ENCODE data around the gene BARHL2.

Gene BARHL2

DNA sequence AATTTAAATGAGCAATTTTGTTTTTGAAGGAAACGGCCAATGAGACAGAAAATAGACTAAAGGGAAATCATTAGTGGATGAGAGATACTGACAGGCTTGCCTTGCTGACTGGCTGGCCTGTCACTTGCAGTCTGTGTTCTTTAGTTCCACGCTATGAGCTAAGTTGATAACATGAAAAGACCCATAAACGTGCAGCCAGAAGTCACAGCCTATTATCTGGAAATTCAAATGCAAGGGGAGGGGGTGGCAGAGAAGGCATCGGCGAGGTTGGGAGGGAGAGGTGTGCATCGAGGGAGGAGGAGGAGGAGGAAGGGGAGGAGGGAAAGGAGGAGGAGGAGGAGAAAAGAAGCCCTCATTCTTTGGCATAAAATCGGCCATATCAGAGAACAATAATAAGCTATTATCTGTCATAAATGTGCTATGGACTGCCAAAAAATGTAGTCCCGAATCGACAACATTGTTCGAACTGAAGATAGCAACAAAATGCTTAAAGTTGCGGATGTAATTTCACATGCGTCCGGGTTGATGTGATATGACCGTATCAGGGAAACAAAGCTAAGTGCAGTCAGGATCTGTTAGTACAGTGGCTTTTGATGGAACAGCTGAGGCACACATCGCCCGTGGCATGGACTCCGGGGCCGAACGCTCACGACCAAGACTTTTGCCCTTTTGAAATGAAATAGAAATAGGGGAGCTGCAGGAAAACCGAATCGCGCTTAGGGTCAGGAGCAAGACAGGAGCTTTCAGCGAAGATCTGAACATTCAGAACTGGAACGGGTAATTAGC lies 11.6 kb upstream of the BARHL2 start:
- Mint-ChIP-seq H3K4me3 (peak overlapping the region; percentile 25 to 36), H3K27me3 (peaks cover 88 to 95% of the 10 kb centered on the region in 2 donors), H3K27ac (peak overlapping the region; percentile 80), H3K9me3 (peaks cover 3 to 11% of the 10 kb centered on the region in 2 donors), H3K4me1 (peaks cover 35 to 44% of the 10 kb centered on the region in 2 donors), H3K36me3 (peaks cover 12 to 18% of the 10 kb centered on the region in 2 donors)
- ATAC-seq (replicated peaks) (no peak), DNase-seq (no peak)

- H3K36me3 Mint-ChIP-seq = peaks cover 15 to 18% of the 10 kb centered on the region in 2 donors
- H3K4me1 Mint-ChIP-seq = peaks cover 38 to 50% of the 10 kb centered on the region in 2 donors
- H3K9me3 Mint-ChIP-seq = peaks cover 3 to 11% of the 10 kb centered on the region in 2 donors
These were observed 10.9 kb upstream of the BARHL2 start for GRCh38 chr1:90727917-90728501.

GRCh38 chr1:90726986-90727480 lies 9.9 kb upstream of the BARHL2 start:
- H3K27ac Mint-ChIP-seq = peak overlapping the region; percentile 96

More at GRCh38 chr1:90727917-90728501, 10.9 kb upstream of the BARHL2 start:
- H3K4me3 Mint-ChIP-seq = peak overlapping the region in 1 of 2 donors; percentile 11
- H3K27ac Mint-ChIP-seq = peak overlapping the region; percentile 14
- DNase-seq = no peak
- peaks cover 87 to 95% of the 10 kb centered on the region in 2 donors for H3K27me3 Mint-ChIP-seq
- ATAC-seq (replicated peaks) = no peak

GRCh38 chr1:90726425-90726985 lies 9.4 kb upstream of the BARHL2 start:
- DNase-seq (no peak), ATAC-seq (replicated peaks) (no peak)
- Mint-ChIP-seq H3K4me1 (peaks cover 39 to 56% of the 10 kb centered on the region in 2 donors), H3K27ac (peak overlapping the region; percentile 96), H3K9me3 (peaks cover 3 to 12% of the 10 kb centered on the region in 2 donors), H3K4me3 (peak overlapping the region in 1 of 2 donors; percentile 69), H3K27me3 (peaks cover 88 to 98% of the 10 kb centered on the region in 2 donors), H3K36me3 (peaks cover 15 to 18% of the 10 kb centered on the region in 2 donors)

More at GRCh38 chr1:90726986-90727480, 9.9 kb upstream of the BARHL2 start:
- peaks cover 3 to 12% of the 10 kb centered on the region in 2 donors for H3K9me3 Mint-ChIP-seq
- DNase-seq (no peak), ATAC-seq (replicated peaks) (no peak)
- peaks cover 85 to 95% of the 10 kb centered on the region in 2 donors for H3K27me3 Mint-ChIP-seq
- H3K4me3 Mint-ChIP-seq = no peak overlapping the region
- peaks cover 39 to 51% of the 10 kb centered on the region in 2 donors for H3K4me1 Mint-ChIP-seq
- peaks cover 15 to 18% of the 10 kb centered on the region in 2 donors for H3K36me3 Mint-ChIP-seq

DNA sequence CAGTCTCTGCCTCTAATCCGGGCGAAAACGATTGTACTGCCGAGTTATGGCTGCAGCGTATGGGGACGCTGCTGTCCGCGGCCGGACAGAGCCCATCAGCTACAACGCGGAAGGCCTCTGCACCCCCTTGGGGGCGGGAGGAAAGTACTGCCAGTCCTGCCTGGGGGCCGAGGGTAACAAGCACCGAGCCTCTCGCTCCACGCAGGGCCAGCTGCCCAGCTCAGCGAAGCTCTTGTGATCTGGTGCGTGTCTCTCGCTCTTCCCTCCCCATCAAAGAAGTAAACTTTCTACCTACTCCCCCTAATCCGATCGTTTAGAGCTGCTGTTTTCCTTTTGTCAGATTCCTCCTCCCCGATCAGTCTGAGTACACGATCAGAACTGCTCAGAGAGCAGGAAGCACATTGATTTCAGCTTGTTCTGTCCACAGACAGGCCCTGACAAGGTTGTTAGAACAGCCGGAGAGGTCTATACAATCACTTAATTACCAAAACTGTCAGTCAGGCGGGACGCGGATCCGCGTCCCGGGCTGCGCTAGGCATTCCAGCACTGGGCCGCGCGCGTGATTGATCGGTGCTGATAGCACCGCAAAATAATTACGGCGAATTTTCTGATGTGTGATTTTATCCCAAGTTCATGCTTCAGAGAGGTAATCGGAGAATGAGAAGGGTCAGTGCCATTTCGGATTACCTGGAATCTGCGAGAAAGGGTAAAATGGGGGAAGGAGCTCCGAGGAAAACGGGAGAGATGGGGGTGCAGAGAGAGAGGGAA lies 8.7 kb upstream of the BARHL2 start:
- peak overlapping the region; percentile 96 for H3K27ac Mint-ChIP-seq
- DNase-seq (no peak), ATAC-seq (replicated peaks) (no peak)
- H3K4me3 Mint-ChIP-seq = peak overlapping the region; percentile 58 to 69
- H3K27me3 Mint-ChIP-seq = peaks cover 88 to 98% of the 10 kb centered on the region in 2 donors
- H3K36me3 Mint-ChIP-seq = peaks cover 17 to 18% of the 10 kb centered on the region in 2 donors
- peaks cover 42 to 60% of the 10 kb centered on the region in 2 donors for H3K4me1 Mint-ChIP-seq
- H3K9me3 Mint-ChIP-seq = peaks cover 3 to 14% of the 10 kb centered on the region in 2 donors

- Mint-ChIP-seq H3K4me3 (peak overlapping the region; percentile 58 to 69), H3K27ac (peak overlapping the region; percentile 96), H3K9me3 (peaks cover 3 to 17% of the 10 kb centered on the region in 2 donors), H3K36me3 (peaks cover 17 to 23% of the 10 kb centered on the region in 2 donors), H3K4me1 (peaks cover 36 to 52% of the 10 kb centered on the region in 2 donors), H3K27me3 (peaks cover 88 to 98% of the 10 kb centered on the region in 2 donors)
- ATAC-seq (replicated peaks) (no peak), DNase-seq (no peak)
These were observed 8.0 kb upstream of the BARHL2 start for GRCh38 chr1:90724926-90725656.

DNA sequence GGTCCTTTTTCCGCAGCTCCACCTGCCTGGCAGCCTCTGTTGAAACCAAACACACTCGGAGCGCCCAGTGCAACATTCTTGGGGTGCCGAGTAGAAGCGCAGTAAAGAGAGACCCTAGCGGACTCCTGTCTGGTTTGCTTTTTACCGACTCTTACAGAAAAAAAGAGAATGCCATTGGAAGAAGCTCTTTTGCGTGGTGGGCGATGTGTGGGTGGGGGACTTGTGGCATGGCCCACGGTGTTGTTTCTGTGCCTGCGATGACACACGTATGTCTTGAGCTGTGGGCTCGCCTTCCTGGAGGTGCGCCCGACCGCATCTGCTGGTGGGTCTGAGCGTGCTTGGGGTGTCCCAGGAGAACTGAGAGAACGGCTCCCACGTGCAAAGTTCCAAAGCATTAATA lies 7.3 kb upstream of the BARHL2 start:
- Mint-ChIP-seq H3K4me1 (peaks cover 31 to 47% of the 10 kb centered on the region in 2 donors), H3K9me3 (peaks cover 3 to 18% of the 10 kb centered on the region in 2 donors), H3K27me3 (peaks cover 88 to 99% of the 10 kb centered on the region in 2 donors), H3K4me3 (peak overlapping the region in 1 of 2 donors; percentile 59), H3K36me3 (peaks cover 19 to 26% of the 10 kb centered on the region in 2 donors), H3K27ac (peak overlapping the region; percentile 79)
- no peak for DNase-seq
- ATAC-seq (replicated peaks) = no peak

GRCh38 chr1:90723590-90724108 lies 6.5 kb upstream of the BARHL2 start:
- ATAC-seq (replicated peaks) (no peak), DNase-seq (no peak)
- Mint-ChIP-seq H3K9me3 (peaks cover 3 to 18% of the 10 kb centered on the region in 2 donors), H3K27me3 (peaks cover 90 to 100% of the 10 kb centered on the region in 2 donors), H3K27ac (peak overlapping the region; percentile 79), H3K36me3 (peaks cover 19 to 29% of the 10 kb centered on the region in 2 donors), H3K4me1 (peaks cover 32 to 54% of the 10 kb centered on the region in 2 donors), H3K4me3 (peak overlapping the region; percentile 59 to 67)

DNA sequence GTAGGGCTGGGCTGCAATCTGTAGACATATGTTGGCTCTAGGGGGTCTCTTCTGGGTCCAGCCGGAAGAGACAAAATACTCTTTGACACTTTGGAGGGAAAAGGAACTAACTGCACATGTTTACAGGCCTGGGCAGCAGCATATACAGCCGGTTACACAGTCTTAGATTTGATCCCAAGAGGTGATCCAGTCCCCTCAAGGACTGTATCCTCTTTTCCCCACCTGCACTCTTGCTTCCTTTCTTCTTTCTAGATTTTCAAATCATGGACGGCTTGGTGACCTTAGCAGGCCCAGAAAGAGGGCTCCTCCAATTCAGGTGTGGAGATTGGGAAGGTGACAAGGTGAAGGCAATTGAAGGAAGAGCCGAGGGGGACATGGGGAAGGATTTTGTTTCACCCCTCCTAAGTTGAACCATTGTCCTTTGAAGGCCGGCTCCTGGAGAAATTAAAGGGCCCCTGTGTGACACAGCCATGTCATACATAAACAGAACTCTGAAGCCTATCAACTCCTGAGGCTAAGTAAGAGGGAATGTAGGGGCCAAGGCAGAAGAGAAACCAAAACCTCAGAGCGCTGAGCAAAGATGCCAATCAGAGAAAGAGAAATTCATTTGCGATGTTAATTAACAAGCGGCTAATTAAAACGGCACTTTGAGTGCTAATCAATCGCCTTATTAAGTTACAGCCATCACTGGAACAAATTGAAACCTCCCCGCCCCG lies 5.9 kb upstream of the BARHL2 start:
- peak overlapping the region; percentile 59 to 67 for H3K4me3 Mint-ChIP-seq
- H3K9me3 Mint-ChIP-seq = peaks cover 2 to 20% of the 10 kb centered on the region in 2 donors
- H3K36me3 Mint-ChIP-seq = peaks cover 19 to 32% of the 10 kb centered on the region in 2 donors
- H3K27me3 Mint-ChIP-seq = peaks cover 87 to 99% of the 10 kb centered on the region in 2 donors
- peak overlapping the region; percentile 25 for H3K27ac Mint-ChIP-seq
- peaks cover 32 to 58% of the 10 kb centered on the region in 2 donors for H3K4me1 Mint-ChIP-seq
- ATAC-seq (replicated peaks) (no peak), DNase-seq (no peak)

DNA sequence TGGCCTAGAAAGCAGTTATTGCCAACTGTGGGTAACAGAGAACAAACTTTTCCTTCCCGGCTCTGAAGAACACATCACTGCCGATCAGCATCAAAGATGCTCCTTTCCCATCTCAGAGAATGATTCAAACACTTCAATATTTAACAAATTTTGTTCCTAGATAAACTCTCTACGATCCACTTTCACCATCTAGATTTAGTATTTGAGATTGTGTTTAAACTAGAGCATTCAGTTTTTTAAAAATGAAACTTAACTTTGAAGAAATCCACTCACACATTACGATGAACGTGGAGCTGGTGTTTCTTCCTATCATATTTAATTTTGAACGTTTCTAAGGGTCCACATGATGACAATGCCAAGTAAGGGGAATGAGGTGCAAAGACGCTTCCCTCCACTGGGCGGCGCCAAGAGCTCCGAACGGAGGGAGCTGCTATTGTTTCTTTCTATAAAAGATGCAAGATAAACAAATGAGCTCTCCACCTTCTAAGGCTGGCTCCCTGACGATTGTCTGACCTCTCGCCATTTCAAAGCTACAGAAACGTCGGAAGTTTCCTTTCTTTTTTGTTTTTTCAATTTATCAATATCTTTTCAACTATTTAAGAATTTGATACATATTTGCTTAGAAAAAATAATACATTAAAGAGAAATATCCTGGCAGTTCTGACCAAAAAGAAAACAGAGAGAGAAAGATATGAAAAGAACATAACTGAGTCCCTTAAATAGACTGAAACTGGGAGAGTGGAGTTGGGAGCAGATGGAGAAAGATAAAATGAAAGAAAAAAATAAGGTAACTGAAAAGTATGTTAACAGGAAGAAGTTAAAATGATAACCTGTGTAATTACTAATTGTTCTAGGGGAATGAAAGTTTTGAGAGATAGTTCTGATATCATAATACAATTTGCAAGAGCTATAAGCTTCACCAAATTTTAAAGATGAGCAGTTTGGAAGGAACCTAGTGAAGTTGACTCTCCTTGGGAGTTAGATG lies 4.4 kb upstream of the BARHL2 start:
- Mint-ChIP-seq H3K4me3 (no peak overlapping the region), H3K4me1 (peaks cover 34 to 63% of the 10 kb centered on the region in 2 donors), H3K36me3 (peaks cover 24 to 41% of the 10 kb centered on the region in 2 donors), H3K27ac (peak overlapping the region; percentile 81), H3K27me3 (peaks cover 82 to 96% of the 10 kb centered on the region in 2 donors), H3K9me3 (peaks cover 3 to 21% of the 10 kb centered on the region in 2 donors)
- DNase-seq = no peak
- no peak for ATAC-seq (replicated peaks)

DNA sequence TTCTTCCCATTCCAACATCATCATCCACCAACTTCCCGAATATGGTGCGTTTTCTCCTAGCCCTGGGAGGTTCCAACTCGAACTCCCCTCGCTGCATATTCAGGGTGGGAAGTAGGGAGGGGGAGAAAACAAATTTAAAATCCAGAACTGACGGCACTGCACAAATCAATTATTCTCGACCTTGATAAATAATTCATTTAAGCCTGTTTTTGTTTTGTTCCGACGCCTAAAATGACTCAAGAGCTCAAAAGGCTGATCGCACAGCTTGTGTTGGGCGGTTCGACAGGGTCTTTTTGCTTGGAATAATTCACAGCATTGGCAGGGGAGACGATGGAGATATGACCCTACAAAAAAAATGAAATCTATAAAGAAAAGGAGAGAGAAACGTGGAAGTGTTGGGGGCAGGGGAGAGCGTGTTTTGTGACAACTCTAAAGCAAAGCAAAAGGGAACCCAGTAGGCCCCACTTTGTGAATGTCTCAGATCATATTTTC lies 3.1 kb upstream of the BARHL2 start:
- Mint-ChIP-seq H3K4me1 (peaks cover 27 to 57% of the 10 kb centered on the region in 2 donors), H3K9me3 (peaks cover 3 to 17% of the 10 kb centered on the region in 2 donors), H3K27me3 (peaks cover 79 to 94% of the 10 kb centered on the region in 2 donors), H3K27ac (peak overlapping the region; percentile 77), H3K4me3 (peak overlapping the region in 1 of 2 donors; percentile 32), H3K36me3 (peaks cover 16 to 39% of the 10 kb centered on the region in 2 donors)
- DNase-seq (no peak), ATAC-seq (replicated peaks) (no peak)

All from stimulated activated naive B cell treated with anti-CD40 and anti-IgM and Interleukin-4, amounts not matched to agents 10 μg/mL and 1 μg/mL and 100 μg/mL, for 72 hours (primary cell).